IPS-18c (cell line): Measurements from ENCODE around the gene ZFAND2B.
"Not testable (repeated sequence)": the region's sequence is repeated elsewhere in the genome, so short reads cannot be mapped to it uniquely, and the experiment has no call there.

ENCODE experiments used
- H3K4me3 ChIP-seq: 2 replicates; pipeline ENCODE4 v1.7.0; 2013; ENCODE audit warnings: low read depth, mild to moderate bottlenecking, low read length, moderate library complexity; ENCODE audit not compliant: insufficient read depth
- H3K9me3 ChIP-seq: one replicate; pipeline ENCODE4 v1.6.1; 2013; ENCODE audit warnings: mild to moderate bottlenecking, low read length, moderate library complexity; ENCODE audit not compliant: control insufficient read depth, insufficient read depth

Gene ZFAND2B

DNA sequence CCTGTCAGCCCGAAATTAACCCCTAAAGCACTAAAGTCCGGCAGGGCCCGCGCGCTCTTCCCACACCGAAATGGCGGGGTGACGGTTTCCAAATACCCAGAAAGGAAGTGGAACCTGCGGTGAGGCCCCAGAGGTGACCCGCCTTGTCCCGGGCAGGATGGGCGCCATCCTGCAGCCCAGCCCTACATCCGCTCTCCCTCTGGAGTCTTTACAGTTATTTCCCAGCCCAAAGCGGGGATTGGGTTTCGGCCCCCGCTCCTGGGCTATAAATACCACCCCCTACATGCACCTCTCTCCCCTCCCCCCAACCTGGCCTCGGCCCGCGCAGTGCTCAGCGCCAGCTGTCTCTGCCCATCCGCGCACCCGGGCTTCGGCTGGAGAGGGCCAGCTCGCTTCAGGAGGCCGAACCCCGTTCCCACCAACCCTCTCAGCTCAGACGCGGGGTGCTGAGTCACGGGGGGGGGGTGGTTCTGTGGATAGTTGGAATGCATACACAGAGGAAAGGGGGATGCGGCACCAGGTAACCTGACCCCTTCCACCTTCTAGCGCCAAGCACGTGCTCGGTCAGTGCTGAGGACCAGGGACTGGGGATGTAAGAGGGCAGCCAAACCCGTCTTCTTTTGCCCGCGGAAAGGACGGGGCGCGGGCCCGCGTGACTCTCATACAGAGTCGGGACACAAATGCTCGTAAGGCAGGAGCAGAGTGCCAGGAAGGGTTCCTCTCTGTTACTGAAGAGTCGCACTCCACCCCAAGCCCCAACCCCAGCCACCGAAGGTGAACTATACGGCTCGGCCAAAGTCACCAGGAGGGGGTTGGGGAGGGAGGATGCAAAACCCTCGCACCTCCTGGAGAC lies 46.5 kb downstream of the ZFAND2B start, which contains the start of gene TUBA4B:
Gene TUBA4B (plus strand): TSS at position 344 of the 853 bp plus-strand sequence. CDS start 165 bp downstream, at position 509.
- peak within 1 kb of the TSS; percentile 45 for H3K4me3 ChIP-seq
- H3K9me3 ChIP-seq, result no peaks in the 10 kb centered on the region

DNA sequence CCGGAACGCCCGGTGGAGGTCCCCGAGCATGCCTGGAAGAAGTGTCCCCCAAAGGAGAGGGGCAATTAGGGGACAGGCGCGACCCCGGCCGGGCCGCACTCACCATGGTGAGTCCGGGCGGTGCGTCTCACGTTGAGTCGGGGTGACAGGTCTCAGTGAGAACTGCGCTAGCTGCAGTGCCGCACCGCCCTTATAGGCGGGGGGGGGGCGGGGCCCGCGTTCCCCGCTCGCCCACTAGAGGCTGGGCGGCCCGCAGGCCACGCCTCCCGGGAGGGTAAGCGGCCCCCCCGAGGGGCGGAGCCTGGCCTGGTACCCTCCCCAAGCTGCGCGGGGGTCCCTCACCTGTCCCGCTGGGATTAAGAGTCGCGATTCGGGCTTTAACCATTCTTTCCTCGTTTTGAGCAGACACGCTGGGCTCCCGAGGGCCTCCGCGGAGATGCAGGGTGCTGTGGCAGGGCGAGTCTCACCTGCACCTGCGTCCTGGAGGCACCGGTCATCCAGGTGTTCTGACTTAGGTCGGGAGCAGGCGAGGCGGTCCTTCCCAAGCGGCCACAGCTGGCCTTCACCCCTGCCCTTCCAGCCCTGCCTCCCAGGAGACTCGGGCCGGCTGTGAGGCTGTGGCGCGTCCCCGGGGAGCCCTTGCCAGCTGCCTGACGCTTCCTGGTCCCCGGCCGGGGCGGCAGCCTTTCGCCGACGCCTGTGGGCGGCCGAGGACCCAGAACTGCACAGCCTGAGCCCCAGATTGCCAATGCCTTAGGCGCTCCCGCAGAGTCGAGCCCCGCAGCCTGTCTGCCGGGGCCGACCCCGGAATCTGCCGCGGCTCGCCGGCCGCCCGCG lies 47.4 kb downstream of the ZFAND2B start, which contains the start of gene TUBA4A:
Gene TUBA4A (minus strand): TSS at position 166 of the 837 bp plus-strand sequence. CDS start 60 bp downstream, at position 106.
- no peaks in the 10 kb centered on the region for H3K9me3 ChIP-seq
- peak within 1 kb of the TSS; percentile 45 for H3K4me3 ChIP-seq

DNA sequence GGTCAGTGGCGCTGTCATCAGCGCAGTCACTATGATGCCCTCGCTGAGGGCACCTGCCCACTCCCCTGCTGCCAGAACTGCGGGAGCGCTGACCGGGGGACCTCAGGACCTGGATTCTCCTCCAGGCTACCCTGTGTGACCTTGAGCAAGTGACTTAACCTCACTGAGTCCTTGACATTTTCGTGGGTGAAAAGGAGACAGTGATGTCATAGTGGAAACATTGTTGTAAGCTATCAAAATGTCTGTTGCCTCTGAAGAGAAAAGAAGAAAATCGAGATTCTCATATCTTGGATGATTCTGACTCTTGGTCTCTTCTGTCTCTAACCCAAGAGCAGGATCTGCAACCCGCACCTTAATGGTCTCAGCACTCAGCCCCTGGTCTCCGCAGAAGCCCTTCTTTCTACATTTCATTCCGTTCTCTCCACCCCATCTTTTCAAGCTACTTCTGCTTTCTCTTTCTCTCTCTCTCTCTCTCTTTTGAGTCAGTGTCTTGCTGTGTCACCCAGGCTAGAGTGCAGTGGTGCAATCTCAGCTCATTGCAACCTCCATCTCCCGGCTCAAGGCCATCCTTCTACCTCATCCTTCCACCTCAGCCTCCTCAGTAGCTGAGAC lies 48.1 kb downstream of the ZFAND2B start:
- H3K4me3 ChIP-seq, result peak overlapping the region; percentile 38; the same call in 1 of the 2 replicates
- H3K9me3 ChIP-seq, result no peaks in the 10 kb centered on the region

DNA sequence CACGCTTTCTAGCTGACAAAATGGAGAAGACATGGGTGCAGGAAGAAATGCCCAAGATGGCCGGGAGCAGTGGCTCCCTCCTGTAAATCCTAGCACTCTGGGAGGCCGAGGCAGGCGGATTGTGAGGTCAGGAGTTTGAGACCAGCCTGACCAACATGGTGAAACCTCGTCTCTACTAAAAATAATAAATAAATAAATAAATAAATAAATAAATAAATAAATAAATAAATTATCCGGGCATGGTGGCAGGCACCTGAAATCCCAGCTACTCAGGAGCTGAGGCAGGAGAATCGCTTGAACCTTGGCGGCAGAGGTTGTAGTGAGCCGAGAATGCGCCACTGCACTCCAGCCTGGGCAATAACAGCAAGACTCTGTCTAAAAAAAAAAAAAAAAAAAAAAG lies 52.4 kb downstream of the ZFAND2B start:
- not testable (repeated sequence) for H3K9me3 ChIP-seq, H3K4me3 ChIP-seq
